ENCODE measurements around the gene C19orf33.

GRCh38 chr19:38266981-38267597 is 37.0 kb upstream of the C19orf33 start:
- TF ChIP-seq TAF1 (IDR thresholded peaks at IDR 0.05; ENCODE audit: borderline replicate concordance, insufficient read depth, low read length) (no peak), REST (IDR thresholded peaks at IDR 0.05; ENCODE audit: insufficient read depth in 1 of 2, low read depth in 2 of 2, low read length in 2 of 2) (no peak), POLR2AphosphoS5 (IDR thresholded peaks at IDR 0.05; ENCODE audit: low read depth, low read length) (no peak)
